GM06990 (cell line): ENCODE data around the gene SSTR4.

Experiments used
- DNase-seq: peaks from one replicate; pipeline ENCODE4 v3.0.0-alpha.2; 2011; ENCODE audit not compliant: insufficient read length; ENCODE audit errors: extremely low read depth
- H3K27me3 ChIP-seq: replicated peaks from 2 replicates; pipeline ENCODE4 v1.6.0; 2011; ENCODE audit warnings: low read length; ENCODE audit not compliant: control insufficient read depth, insufficient read depth
- H3K36me3 ChIP-seq: 2 replicates; pipeline ENCODE4 v1.5.1; 2011; ENCODE audit warnings: low read length; ENCODE audit not compliant: control insufficient read depth, insufficient read depth
- H3K4me3 ChIP-seq: replicated peaks from 2 replicates; pipeline ENCODE4 v1.5.1; 2011; ENCODE audit warnings: low read depth, mild to moderate bottlenecking, control low read depth, low read length
- CTCF ChIP-seq: IDR thresholded peaks from 2 replicates; pipeline ENCODE4 v1.5.1; 2011; ENCODE audit warnings: low read length, control low read depth, mild to moderate bottlenecking, inconsistent platforms; ENCODE audit not compliant: insufficient read depth, poor library complexity, severe bottlenecking

SSTR4 gene

GRCh38 chr20:23010096-23010495, 25.0 kb upstream of the SSTR4 start:
- DNase-seq, result no peak
- Histone ChIP-seq H3K36me3 (no peaks in the 10 kb centered on the region), H3K4me3 (no peak overlapping the region), H3K27me3 (no peaks in the 10 kb centered on the region; the same call in 1 of the 2 replicates)
- no peak for TF ChIP-seq CTCF

- Histone ChIP-seq H3K4me3 (no peak overlapping the region), H3K36me3 (no peaks in the 10 kb centered on the region), H3K27me3 (no peaks in the 10 kb centered on the region; the same call in 1 of the 2 replicates)
- no peak for DNase-seq
- TF ChIP-seq CTCF, result no peak
These were observed 23.9 kb upstream of the SSTR4 start for GRCh38 chr20:23011008-23011721.

- TF ChIP-seq CTCF, result no peak
- H3K36me3 ChIP-seq, result no peaks in the 10 kb centered on the region
- H3K4me3 ChIP-seq, result no peak overlapping the region
These were observed 21.7 kb upstream of the SSTR4 start for GRCh38 chr20:23013429-23013828.

GRCh38 chr20:23017516-23017915, 17.6 kb upstream of the SSTR4 start:
- TF ChIP-seq CTCF, result no peak
- no peak for DNase-seq
- Histone ChIP-seq H3K4me3 (no peak overlapping the region), H3K27me3 (no peaks in the 10 kb centered on the region), H3K36me3 (no peaks in the 10 kb centered on the region)

More at GRCh38 chr20:23013429-23013828, 21.7 kb upstream of the SSTR4 start:
- DNase-seq, result no peak
- H3K27me3 ChIP-seq, result no peaks in the 10 kb centered on the region

GRCh38 chr20:23018432-23018831, 16.7 kb upstream of the SSTR4 start:
- Histone ChIP-seq H3K36me3 (no peaks in the 10 kb centered on the region), H3K4me3 (no peak overlapping the region), H3K27me3 (no peaks in the 10 kb centered on the region)
- TF ChIP-seq CTCF, result no peak
- DNase-seq, result no peak
